Suppressor macrophage treated with lipopolysaccharide for 4 hours (primary cell): ENCODE measurements around the gene CACNA1B.

Source experiments
- DNase-seq: peaks from one replicate; pipeline ENCODE4 v3.0.0-alpha.2; 2020

The CACNA1B gene

DNA sequence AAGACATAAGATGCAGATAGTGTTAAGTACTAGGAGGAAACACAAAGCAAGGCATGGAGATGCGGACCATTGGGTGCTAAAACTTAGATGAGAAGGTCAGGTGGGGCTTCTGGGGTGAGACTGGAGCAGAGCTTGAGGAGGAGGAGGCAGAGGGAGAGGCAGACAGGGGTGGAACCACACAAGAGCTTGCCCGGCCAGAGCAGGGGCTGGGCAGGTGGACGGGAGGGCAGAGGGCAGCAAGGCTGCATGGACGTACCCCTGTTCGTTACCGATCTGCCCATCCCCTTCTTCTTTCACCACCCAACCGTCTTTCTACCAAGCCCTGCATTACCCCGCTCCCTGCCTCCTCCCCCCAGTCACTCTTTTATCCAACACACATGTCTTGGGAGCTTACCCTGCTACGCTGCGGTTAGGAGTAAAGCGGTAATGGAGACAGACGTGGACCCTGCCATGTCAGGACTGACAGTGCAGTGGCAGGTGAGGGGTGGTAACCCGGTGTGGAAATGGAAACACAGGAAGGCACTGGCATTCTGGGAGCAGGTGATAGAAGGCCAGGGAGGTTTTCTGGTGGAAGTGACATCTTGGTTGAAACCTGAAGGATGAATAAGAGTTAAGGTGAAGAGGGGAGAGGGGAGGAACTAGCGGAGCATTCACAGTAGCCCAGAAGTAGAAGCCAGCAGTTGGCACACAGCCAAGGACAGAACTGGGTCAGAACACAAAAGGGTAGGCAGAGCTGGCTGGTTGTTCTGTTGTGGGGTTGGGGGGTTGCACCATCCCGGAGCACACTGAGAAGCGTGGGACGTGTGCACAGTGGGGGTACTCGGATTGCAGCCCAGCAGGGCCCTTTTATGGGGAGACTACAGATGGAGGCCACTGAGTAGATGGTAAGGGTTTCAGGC is 167.2 kb downstream of the CACNA1B start:
- no peak for DNase-seq

DNA sequence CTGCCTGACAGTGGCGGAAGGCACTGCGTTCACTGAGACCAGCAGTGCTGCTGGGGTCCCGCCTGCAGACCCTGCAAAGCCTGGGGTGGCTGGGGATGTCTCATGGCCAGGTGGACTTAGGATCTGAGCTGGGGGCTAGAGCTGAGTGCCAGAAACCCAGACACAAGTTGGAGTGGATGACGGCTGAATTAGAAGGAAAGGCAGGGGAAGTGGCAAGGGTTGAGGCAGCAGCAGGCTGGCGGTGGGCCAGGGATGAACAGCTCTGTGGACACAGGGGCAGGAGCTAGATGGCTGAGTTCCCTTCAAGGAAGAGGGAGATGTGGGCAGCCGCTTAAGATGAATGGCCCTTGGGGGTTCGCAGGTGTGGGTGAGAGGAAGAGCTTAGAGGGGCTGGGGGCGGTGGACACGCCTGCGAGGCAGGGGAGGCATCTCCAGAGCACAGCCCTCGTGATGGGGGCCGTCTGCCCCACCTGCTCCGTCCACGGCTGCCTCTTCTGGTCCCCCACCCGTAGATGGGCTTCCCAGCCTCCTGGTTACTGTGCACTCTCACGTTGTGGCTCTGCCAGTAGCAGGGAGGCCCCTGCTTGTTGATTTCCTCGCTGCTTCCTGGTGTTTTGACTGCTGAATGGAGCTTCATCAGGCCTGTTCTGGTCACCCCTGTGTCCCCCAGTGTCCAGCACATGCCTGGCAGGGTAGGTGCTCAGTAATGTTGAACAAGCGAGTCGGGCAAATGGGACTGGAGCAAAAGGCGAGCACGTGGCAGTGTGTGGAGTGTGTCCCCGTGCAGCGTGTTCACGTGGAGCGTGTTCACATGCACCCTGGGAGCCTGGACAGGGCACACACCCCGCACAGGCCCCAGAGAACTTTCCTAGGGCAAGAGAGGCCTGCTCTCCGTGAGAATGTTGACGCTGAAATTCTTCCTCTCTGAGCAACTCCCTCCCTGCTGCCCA is 168.2 kb downstream of the CACNA1B start:
- no peak for DNase-seq

DNA sequence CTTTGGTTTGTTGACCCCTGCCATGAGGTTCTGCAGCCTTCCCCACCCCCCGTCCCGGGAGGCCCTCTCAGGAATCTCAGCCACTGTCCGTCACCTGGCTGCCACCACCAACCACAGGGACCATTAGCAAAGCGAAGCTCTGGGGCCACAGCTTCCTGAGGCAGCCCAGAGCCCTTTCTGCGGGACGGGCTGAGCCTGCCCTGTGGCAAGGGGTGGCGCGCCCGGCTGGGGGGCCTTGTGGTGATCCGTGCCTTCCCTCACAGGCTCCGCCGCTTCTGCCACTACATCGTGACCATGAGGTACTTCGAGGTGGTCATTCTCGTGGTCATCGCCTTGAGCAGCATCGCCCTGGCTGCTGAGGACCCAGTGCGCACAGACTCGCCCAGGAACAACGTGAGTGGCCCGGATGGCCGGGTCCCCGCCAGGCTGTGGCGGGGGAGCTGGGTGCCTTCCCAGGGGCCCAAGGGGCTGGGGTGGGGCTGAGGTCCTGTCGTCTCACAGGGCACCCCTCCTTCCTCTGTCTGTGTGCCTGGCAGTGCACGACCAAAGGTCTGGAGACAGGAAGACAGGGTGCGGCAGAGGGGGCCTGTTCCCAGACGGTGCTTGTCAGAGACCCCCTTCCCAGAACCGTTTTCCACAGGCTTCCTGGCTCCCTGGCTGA is 169.2 kb downstream of the CACNA1B start:
- no peak for DNase-seq

DNA sequence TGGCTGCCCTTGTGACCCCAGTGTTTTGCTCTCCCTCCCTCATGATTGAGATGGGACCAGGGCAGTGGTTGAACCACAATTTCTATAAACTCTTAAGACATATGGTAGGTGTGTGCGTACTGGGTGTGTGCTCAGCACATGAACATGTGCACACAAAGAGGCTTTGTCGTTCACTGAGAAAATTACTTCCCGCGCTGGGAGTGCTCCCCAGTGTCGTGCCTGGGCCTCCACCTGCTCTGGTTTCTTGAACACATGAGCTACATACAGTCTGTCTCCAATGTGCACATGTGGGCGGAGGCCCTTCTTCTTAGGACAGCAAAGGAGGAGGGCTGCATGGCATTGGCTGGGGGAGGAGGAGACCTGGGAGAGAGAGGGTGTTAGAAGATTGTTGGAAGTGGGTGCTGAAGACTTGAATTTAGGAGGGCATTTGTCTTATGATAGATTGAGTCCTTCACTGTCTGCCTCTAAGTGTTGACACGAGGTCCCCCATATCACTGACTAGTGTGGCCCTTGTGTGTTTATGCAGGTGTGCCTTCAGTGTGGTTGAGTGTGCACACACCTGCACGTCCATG is 170.0 kb downstream of the CACNA1B start:
- DNase-seq = no peak

DNA sequence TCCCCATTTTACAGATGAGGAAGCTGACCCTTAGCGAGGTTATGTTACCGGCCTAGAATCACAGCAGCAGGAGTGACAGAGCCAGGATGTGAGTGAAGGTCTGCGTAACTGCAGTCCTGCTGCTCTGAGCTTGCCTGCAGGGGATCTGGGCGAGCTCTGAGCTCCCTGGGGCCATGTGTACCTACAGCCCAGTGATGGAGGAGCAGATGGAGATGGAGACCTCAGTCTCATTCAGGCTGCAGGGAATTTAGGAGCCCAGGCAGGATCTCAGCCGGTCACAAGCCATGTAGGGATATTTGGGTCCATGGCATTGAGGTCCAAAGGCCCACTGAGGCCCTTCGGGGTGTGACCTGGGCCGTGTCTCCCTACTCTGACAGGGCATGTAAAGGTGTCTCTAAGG is 170.6 kb downstream of the CACNA1B start:
- no peak for DNase-seq

DNA sequence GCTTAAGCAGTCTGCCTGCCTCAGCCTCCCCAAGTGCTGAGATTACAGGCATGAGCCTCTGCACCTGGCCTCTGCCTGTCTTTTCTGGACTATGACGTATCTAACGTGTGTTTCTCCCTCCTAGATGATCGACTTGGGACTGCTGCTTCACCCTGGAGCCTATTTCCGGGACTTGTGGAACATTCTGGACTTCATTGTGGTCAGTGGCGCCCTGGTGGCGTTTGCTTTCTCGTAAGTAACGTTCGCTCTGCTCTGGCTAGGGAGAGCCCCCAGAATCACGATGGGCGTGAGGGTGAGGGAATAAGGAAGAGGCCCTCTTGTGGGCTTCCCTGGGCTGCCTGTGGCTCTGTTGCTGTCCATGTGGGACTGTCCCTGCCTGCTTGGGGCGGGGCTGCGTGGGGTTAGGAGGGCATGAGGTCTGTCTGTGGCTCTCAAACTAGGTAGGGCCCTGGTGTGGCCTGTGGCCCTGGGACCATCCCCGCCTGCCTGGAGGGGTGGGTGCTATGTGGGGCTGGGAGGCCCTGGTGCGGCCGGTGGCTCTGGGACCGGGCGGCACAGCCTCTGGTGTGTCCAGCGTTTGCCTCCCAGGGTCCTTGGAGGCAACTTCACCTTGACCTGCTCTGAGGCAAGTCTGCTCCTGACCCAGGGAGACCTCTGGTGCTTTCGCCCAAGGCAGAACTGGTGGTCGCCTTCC is 171.7 kb downstream of the CACNA1B start:
- no peak for DNase-seq

DNA sequence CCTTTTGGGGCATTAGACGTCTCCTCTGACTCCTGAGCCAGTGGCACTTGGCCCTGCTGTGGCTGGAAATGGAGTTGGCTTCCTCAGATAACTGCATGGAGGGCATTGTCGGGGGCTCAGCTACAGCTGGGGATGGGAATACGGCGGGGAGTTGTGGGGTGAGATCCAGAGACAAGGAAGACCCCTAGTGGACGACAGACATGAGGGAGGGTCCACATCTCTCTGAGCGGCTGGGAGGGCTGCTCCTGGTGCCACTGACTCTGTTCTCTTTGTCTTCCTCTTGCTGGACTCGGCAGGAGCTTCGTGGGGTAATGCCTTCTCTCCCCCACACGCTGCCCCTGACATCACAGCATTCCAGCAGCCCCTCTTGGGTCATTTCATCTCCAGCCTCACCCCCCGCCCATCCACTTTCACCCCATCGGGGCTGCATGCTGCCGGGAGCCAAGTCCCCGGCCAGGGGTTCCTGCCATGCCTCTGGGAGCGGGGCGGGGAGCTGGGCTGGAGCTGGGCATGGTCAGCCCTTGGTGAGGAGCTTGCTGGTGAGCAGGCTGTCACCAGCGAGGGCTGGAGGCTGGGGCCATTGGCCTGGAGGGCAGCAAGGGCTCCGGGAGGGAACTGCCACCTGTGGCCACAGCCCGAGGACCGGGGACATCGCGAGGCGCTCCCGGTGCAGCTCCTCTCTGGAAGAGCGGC is 172.3 kb downstream of the CACNA1B start:
- no peak for DNase-seq

DNA sequence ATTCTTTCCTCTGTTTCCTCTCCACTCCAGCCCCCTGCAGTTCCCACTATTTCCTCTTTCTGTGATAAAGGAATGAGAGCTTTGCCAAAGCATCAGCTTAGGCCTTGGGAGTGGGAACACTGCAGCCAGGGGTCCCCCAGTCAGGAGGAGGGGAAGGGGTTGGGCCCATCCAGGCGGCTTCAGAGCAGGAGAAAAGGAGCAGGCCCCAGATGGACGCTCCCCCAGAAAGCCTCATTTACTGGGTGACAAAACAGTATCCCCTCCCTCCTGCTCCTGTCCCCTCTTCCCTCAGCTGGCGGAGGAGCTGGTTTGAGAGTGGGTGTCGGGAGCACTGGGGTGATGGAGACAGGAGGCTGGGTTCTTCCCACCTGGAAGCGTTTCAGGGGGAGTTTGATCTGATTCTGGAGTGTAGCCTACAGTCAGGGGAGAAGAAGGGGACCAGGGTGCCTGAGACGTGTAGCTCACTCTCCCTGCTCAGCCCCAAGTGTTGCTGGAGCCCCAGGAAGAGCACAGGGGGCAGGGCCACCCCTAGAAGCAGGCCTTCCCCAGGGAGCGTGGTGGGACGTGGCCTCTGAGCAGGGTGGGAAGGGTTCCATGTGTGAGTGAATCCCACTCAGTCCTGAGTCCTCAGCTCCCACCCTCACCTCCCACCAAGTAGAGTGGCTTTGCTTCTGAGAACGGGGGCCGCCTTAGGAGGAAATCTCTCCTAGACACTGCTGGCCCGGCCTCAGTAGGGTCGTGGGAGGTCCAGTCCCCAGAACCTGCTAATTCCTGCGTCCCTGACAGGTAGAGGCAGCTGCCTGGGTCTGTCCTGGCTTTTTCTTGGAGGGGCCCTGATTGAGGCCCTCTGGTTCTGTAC is 173.1 kb downstream of the CACNA1B start:
- DNase-seq = no peak

DNA sequence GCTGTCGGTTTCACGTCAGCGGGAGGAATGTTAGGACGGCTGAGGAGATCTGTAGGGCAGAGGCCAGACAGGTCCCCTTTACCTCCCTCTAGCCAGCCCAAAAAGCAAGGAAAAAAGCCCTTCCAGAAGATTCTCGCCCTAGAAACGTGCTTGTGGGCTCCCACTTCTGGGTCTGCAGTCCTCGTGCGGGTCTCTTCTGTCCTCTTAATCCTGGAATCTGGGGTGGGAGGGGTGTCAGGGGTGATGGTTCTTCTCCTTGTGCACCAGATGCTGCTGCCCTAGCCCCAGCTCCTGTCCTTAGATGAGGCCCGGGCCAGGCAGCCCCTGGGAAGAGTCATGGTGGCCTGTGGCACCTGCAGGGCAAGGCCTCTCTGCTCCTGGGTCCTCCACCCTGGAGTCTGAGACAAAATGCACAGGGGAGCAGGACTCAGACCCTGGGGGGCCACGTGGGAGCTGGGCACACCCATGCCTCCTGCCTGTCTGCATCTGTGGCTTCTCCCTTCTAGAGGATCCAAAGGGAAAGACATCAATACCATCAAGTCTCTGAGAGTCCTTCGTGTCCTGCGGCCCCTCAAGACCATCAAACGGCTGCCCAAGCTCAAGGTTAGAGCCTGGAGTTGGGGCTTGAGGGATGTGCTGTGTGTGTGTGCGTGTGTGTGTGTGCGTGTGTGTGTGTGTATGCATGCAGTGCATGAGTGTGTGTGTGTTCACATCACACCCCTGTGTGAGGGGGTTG is 174.2 kb downstream of the CACNA1B start:
- no peak for DNase-seq

DNA sequence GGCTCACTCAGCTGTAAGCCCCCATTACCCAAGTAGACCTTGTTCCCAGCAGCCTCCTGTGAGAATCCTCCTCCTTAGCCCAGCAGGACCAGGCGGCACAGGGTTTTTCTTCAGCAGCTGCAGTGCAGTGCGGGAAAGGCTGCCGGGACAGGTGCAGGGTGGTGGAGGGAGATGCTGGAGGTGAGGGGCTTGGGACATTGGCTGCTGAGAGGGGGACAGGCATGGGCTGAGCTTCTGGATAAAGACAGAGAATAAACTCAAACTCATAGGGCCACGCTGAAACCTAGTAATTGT is 174.7 kb downstream of the CACNA1B start:
- DNase-seq = no peak

DNA sequence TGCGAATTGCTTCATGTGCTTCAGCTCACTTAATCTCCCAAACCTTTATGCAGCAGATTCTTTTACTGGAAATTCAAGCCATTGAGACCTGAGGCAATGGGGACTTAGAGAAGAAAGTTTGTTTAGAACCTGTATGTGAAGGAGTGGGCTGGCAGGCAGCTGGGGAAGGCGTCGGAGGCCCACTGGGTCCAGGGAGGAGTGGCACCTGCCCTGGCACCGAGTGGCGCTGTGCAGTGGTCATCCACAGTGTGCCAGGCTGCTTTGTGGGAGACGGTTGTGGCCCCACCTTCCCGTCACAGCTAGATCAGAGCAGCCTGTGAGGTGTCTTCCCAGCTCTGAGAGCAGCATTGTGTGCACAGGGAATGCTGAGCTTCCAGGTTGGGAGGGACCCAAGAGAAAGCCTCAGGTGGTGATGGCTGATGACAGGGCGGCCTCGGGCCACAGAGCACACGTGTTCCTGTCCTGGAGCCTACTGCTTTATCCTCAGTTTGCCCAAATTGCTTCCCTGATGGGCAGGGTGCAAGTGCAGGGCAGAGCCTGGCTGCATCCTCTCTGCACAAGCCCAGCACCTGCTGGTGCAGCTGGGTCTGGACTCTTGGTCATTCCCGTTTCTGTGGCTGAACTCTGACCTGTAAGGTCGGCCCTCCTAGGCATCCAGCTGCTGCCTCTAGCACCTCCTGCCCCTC is 175.2 kb downstream of the CACNA1B start:
- no peak for DNase-seq

DNA sequence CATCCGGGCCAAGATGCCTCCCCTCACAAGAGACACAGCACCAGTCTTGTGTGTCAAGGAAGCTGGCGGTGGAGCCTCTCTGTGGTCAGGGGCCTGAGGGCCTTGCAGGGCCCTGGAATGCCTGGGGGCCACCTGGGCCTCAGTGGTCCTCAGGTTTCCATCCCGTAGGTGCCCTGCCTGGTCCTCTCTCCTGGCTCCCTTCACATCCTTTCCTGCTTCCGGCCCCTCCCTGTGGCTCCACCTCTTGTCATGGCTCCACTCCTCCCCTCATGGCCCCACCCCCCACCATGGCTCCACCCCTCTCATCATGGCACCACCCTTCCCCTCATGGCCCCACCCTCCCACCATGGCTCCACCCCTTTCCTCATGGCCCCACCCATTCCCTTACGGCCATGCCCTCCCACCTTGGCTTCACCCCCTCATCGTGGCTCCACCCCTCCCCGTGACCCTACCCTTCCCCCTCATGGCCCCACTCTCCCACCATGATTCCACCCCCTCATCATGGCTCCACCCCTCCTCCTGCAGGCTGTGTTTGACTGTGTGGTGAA is 175.8 kb downstream of the CACNA1B start:
- DNase-seq = no peak

DNA sequence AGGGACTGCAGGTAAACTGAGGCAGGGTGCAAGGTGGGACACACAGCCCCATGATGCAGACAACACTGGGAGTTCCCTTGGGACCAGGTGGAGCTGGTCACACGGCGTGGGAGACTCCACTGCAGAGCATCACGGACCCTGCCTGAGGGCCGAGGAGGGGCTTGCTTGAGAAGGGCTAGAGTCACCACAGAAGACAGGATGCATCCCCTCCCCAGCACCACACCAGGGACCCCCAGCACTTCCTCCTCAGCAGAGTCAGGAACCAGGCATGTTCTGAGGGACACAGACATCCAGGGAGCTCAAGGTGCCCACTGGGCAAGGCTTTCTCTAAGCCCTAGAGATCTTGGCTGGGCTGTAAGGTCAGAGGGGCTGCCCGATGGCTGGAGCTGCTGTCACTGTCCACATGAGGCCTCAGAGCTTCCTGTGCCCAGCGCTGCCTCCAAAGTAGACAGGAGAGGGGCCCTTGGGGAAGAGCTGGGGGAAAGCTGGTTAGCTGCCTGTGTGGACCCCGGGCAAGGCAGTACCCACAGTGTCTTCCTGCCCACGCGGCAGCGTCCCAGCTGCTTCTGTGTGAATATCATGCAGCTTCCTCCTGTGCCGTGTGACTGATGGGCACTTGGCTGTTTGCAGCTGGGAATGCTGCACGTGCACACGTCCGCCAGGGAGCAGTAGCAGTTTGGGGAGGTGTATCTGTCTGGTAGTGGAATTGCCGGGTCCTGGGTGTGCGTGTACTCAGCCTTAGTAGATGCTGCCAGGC is 176.6 kb downstream of the CACNA1B start:
- no peak for DNase-seq

DNA sequence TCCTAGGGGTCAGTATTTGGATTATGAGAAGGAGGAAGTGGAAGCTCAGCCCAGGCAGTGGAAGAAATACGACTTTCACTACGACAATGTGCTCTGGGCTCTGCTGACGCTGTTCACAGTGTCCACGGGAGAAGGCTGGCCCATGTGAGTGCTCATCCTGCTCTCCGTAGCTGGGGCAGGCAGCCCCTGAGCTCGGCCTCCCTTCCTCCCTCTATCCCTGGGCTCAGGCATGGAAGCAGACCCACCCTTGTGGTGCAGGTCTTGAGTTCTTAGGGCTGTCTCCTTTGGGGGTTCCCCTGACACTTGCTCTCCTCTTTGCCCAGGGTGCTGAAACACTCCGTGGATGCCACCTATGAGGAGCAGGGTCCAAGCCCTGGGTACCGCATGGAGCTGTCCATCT is 180.1 kb downstream of the CACNA1B start:
- no peak for DNase-seq

DNA sequence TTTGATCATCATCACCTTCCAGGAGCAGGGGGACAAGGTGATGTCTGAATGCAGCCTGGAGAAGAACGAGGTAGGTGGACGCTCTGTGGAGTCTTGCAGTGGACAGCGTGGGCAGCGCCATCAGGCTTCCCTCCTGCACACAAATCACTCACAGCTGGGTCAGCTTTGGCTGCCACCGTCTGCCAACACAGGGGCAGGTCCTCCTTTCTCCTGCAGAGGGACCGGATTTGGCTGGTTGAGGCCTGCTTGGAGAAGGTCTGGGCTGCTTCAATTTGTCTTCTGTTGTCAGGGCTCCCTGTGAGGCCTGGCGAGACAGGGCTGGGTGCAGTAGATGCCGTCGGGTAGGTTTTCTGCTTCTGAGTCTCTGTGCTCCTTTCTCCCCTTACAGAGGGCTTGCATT is 180.6 kb downstream of the CACNA1B start:
- no peak for DNase-seq

DNA sequence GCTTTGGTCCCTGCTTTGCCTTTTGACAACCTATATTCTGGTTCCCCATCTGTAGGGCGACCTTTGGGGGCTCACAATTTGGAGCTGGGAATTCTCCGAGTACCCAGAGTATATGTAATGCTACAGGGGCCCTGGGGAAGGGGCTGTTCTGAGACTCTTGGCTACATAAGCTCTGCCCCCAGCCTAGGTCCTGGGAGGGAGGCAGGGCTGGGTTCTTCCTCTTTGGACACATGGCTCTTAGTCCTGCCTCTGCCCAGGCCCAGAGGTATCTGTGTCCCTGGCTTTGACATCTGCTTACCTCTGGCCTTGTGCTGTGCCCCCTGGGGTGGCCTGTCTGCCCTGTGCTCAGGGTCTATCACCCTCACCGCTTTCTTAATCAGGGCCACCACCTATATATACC is 181.6 kb downstream of the CACNA1B start:
- no peak for DNase-seq

DNA sequence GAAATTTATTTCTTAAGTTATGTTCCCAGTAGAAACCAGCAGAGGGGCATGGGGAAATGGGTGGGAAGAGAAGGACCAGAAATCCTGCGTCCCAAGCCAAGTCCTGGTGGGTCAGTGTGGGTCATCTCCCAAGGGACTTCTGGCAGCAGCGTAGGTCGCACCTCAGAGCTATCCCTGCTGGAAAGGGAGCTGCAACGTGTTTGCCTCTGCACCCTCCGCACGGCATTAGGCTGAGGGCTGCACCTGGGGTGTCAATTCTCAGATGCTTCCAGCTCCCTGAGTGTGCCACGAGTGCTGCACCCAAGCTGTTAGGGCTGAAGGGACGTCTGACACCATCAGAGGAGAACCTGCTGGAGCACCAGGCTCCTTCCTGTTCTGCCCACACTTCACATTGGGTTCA is 182.8 kb downstream of the CACNA1B start:
- no peak for DNase-seq

DNA sequence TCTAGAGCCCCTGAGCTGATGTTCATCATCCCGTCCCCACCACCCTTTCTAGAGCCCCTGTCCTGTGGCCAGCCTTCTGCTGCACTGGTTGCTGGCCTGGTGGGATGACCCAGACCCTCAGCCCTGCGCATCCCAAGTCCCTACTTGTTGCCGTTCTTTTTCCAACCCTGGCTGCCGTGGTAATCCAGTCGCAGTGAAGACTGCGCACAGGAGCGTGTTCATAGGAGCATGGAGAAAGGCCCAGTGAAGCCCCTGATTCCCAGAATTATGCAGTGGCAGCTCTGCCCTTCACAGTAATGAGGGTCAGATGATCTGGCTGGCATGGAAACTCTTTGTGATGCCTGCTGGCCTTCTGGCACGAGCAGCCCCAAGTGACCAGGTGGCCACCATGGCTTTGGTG is 183.3 kb downstream of the CACNA1B start:
- no peak for DNase-seq
